GM21367 (cell line): ENCODE measurements around the gene STXBP2.

Source experiments
- ATAC-seq: cut with Tn5 transposase; IDR thresholded peaks from one replicate; pipeline ENCODE4 v1.9.1; 2021; ENCODE audit not compliant: unreplicated experiment

STXBP2 gene

GRCh38 chr19:7612282-7613274 lies 24.3 kb upstream of the STXBP2 start:
- ATAC-seq: no peak

GRCh38 chr19:7614859-7615741 lies 21.8 kb upstream of the STXBP2 start:
- ATAC-seq: no peak

- ATAC-seq: no peak
These were observed 19.7 kb upstream of the STXBP2 start for GRCh38 chr19:7617172-7617571.

GRCh38 chr19:7617735-7618134 lies 19.2 kb upstream of the STXBP2 start:
- no peak for ATAC-seq

- ATAC-seq: no peak
These were observed 18.6 kb upstream of the STXBP2 start for GRCh38 chr19:7618348-7618747.

GRCh38 chr19:7618771-7619510 lies 18.0 kb upstream of the STXBP2 start:
- ATAC-seq: no peak

GRCh38 chr19:7619671-7620441 lies 17.1 kb upstream of the STXBP2 start:
- no peak for ATAC-seq

- ATAC-seq: no peak
These were observed 16.2 kb upstream of the STXBP2 start for GRCh38 chr19:7620442-7621412.

GRCh38 chr19:7622933-7623685 lies 13.8 kb upstream of the STXBP2 start:
- ATAC-seq: no peak

- ATAC-seq: no peak
These were observed 12.9 kb upstream of the STXBP2 start for GRCh38 chr19:7623725-7624603.

- no peak for ATAC-seq
These were observed 12.1 kb upstream of the STXBP2 start for GRCh38 chr19:7624810-7625209.

- no peak for ATAC-seq
These were observed 11.0 kb upstream of the STXBP2 start for GRCh38 chr19:7625763-7626372.

- no peak for ATAC-seq
These were observed 9.7 kb upstream of the STXBP2 start for GRCh38 chr19:7627166-7627565.

- no peak for ATAC-seq
These were observed 8.2 kb upstream of the STXBP2 start for GRCh38 chr19:7628589-7629311.

GRCh38 chr19:7629347-7630054 lies 7.4 kb upstream of the STXBP2 start, which contains the start of the genes PET100 and XAB2:
Gene PET100, plus strand, starts transcription at chr19:7629793. Its CDS starts 41 bp downstream, at chr19:7629834.
Gene XAB2, minus strand, starts transcription at chr19:7629545. Its CDS starts 18 bp downstream, at chr19:7629527.
- ATAC-seq: peak; percentile 72
